ENCODE results near the gene C5AR2.
A peak's percentile ranks its signal among the peaks of the same experiment; 100 is the strongest.

The C5AR2 gene

DNA sequence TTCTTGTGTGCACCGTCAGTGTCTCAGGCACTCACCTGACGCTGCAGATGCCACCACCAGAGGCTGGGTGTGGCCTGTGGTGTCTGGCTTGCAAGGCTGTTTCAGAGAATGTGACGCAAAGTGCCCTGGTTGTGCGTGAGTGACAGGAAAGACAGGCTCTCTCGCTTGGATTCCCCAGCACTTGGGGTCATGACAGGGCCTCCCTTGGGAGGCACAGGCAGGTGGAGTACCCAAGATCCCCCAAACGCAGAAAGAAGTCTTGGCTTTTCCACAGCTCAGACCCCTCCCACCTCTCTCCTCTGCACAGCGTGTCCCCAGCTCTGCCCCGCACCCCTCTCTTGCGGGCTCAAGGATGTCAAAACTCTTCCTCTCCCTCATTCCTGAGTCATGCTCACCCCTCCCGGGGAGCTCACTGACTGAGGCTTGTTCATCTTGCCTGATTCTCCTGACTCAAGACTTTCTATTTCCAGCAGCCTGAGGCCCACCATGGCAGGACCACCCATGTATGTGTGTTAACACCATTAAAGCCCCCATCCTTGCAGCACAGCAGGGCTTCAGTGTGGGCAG, 38.2 kb downstream of the C5AR2 start:
- Histone ChIP-seq H3K9ac (ENCODE audit: low read depth, low read length) (no peak overlapping the region), H3K36me3 (ENCODE audit: insufficient read depth, low read length) (peaks cover 56% of the 10 kb centered on the region), H3K27me3 (ENCODE audit: control insufficient read depth, insufficient read depth, low read length) (no peaks in the 10 kb centered on the region), H3K4me1 (ENCODE audit: control insufficient read depth, insufficient read depth, low read length) (peaks cover 17% of the 10 kb centered on the region), H3K4me3 (ENCODE audit: low read length) (no peak overlapping the region), H3K9me3 (replicated peaks; ENCODE audit: low read length) (no peaks in the 10 kb centered on the region), H3K4me2 (ENCODE audit: low read length) (peak overlapping the region; percentile 43)

DNA sequence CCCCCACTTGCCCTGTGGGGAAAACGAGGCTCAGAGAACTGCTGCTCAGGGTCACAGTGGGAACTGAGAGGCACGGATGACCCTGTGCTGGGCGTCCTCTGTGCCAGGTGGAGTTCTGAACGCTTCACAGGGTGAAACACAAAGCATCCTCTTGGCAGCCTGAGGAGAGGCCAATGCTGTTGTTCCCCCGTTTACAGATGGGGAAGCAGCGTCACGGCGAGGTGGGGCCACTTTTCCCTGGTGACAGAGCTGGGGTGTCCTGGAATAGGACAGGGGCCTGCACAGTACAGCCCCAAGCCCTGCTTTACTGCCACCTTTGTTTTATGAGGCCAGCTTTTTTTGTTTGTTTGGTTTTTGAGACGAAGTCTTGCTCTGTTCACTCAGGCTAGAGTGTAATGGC, 39.3 kb downstream of the C5AR2 start:
- H3K36me3 ChIP-seq (ENCODE audit: insufficient read depth, low read length) = peaks cover 62% of the 10 kb centered on the region
- H3K9me3 ChIP-seq (replicated peaks; ENCODE audit: low read length) = no peaks in the 10 kb centered on the region
- no peak overlapping the region for H3K9ac ChIP-seq (ENCODE audit: low read depth, low read length)
- H3K4me2 ChIP-seq (ENCODE audit: low read length) = no peak overlapping the region
- H3K4me1 ChIP-seq (ENCODE audit: control insufficient read depth, insufficient read depth, low read length) = peaks cover 17% of the 10 kb centered on the region
- H3K4me3 ChIP-seq (ENCODE audit: low read length) = no peak overlapping the region
- no peaks in the 10 kb centered on the region for H3K27me3 ChIP-seq (ENCODE audit: control insufficient read depth, insufficient read depth, low read length)

DNA sequence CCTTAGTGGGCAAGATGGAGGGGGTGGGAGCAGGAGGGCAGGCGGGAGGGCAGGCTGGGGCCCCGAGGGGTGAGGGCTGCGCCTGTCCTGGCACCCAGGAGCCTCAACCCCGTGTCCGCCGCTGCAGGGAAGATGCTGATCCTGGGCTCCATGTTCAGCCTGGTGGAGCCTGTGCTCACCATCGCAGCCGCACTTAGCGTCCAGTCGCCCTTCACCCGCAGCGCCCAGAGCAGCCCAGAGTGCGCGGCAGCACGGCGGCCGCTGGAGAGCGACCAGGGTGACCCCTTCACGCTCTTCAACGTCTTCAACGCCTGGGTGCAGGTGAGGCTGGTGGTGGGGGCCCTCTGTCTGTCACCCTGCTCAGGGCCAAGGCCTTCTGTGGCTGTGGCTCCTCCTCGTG, 40.6 kb downstream of the C5AR2 start:
- H3K9ac ChIP-seq (ENCODE audit: low read depth, low read length) = no peak overlapping the region
- H3K9me3 ChIP-seq (replicated peaks; ENCODE audit: low read length) = no peaks in the 10 kb centered on the region
- H3K4me3 ChIP-seq (ENCODE audit: low read length) = no peak overlapping the region
- H3K27me3 ChIP-seq (ENCODE audit: control insufficient read depth, insufficient read depth, low read length) = no peaks in the 10 kb centered on the region
- H3K4me2 ChIP-seq (ENCODE audit: low read length) = no peak overlapping the region
- H3K4me1 ChIP-seq (ENCODE audit: control insufficient read depth, insufficient read depth, low read length) = peaks cover 17% of the 10 kb centered on the region
- H3K36me3 ChIP-seq (ENCODE audit: insufficient read depth, low read length) = peaks cover 75% of the 10 kb centered on the region

DNA sequence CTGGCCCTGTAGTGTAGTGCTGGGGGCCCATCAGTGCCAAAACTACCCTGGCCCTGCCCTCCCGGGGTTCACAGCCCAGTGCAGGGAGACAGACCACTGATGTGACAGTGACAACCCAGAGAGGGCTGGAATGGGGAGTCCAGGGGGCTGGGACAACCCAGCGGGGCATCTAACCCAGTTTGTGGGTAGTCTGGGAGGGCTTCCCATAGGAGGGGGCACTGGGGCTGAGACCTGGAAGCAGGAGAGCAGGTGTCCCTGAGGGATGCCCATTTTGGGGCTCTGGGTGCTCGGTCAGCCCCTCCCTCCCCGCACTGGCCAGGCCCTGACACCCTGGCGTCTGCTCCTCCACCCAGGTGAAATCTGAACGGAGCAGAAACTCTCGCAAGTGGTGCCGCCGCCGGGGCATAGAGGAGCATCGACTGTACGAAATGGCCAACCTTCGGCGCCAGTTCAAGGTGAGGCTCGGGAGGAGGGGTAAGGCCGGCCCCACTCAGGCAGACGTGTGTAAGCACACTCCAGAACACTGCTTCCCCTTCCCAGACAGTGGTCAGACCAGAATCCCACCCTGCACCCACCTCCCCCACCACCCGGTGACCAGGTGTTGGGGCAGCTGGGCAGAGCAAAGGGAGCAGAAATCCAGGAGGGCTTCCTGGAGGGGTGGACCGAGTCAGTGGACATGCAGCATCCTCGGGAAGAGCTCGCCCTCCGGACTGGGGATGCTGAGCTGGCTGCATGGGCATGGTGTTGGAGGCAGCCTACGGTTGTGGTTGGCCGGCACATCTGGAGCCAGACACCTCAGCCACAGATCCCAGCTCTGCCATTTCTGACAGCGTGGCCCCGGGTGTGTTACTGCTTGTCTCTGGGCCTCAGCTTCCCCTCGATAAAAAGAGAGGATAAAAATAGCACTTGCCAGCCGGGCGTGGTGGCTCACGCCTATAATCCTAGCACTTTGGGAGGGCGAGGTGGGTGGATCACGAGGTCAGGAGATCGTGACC, 41.6 kb downstream of the C5AR2 start:
- Histone ChIP-seq H3K9ac (ENCODE audit: low read depth, low read length) (no peak overlapping the region), H3K9me3 (replicated peaks; ENCODE audit: low read length) (no peaks in the 10 kb centered on the region), H3K27me3 (ENCODE audit: control insufficient read depth, insufficient read depth, low read length) (no peaks in the 10 kb centered on the region), H3K4me2 (ENCODE audit: low read length) (no peak overlapping the region), H3K4me1 (ENCODE audit: control insufficient read depth, insufficient read depth, low read length) (peaks cover 17% of the 10 kb centered on the region), H3K36me3 (ENCODE audit: insufficient read depth, low read length) (peaks cover 84% of the 10 kb centered on the region), H3K4me3 (ENCODE audit: low read length) (no peak overlapping the region)

DNA sequence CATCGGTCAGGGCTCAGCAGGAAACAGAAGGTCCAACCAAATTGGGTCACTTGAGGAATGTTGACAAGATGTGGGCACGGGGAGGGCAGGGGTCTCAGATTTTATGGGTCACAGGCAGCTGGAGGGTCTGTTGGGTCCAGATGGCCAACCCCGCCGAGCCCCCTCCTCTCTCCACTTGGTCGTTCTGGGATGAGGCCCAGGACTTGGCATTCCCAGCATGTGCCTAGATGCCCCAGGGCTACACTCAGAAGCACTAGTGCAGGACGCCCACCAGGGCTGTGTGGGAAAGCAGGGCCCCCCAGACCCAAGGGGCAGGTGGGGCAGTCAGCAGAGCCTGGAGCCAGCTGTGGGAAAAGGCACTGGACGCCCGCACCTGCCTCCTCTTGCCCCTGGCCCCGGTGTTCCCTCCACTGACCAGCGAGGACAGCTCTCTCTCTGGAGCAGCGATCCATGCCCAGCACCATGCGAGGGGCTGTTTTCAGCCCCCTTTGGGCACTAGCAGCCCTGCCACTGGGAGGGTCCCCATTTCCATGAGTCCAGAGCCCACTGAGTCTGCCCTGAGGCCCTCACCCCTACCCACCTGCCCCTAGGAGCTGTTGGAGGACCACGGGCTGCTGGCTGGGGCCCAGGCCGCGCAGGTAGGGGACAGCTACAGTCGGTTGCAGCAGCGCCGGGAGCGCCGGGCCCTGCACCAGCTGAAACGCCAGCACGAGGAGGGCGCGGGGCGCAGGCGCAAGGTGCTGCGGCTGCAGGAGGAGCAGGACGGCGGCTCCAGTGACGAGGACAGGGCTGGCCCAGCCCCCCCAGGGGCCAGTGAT, 43.1 kb downstream of the C5AR2 start:
- H3K9ac ChIP-seq (ENCODE audit: low read depth, low read length) = no peak overlapping the region
- H3K36me3 ChIP-seq (ENCODE audit: insufficient read depth, low read length) = peaks cover 79% of the 10 kb centered on the region
- H3K27me3 ChIP-seq (ENCODE audit: control insufficient read depth, insufficient read depth, low read length) = no peaks in the 10 kb centered on the region
- no peak overlapping the region for H3K4me2 ChIP-seq (ENCODE audit: low read length)
- peaks cover 17% of the 10 kb centered on the region for H3K4me1 ChIP-seq (ENCODE audit: control insufficient read depth, insufficient read depth, low read length)
- H3K4me3 ChIP-seq (ENCODE audit: low read length) = no peak overlapping the region
- H3K9me3 ChIP-seq (replicated peaks; ENCODE audit: low read length) = no peaks in the 10 kb centered on the region

DNA sequence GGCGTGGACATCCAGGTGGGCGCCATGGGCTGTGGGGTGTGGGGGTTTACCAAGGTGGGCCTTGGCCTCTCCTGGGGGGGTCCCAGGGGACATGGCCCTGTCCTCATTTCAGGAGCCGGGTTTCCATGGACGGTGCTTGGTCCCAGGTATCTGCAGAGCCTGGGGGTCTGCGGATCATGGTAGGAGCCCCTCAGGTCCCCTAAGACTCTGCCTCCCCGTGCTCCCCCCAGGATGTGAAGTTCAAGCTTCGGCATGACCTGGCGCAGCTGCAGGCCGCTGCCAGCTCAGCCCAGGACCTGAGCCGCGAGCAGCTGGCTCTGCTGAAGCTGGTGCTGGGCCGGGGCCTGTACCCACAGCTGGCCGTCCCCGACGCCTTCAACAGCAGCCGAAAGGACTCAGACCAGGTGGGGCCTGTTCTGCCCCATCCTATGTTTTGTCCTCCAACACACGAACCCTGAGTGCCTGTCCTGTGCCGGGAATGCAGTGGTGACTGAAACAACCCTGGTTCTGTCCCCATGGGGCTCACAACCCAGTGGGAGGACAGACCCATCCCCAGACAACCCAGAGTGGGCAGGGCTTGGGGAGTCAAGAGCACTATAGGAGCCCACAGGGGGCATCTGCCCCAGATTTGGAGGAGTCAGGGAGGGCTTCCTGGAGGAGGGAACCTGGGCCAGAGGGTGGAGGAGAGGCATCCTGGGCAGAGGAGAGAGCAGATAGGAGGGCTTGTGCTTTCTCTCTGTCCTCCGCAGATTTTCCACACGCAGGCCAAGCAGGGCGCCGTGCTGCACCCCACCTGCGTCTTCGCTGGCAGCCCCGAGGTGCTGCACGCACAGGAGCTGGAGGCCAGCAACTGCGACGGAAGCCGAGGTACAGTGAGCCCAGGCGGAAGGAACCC, 44.0 kb downstream of the C5AR2 start:
- Histone ChIP-seq H3K4me1 (ENCODE audit: control insufficient read depth, insufficient read depth, low read length) (peaks cover 8% of the 10 kb centered on the region), H3K9ac (ENCODE audit: low read depth, low read length) (no peak overlapping the region), H3K4me3 (ENCODE audit: low read length) (no peak overlapping the region), H3K4me2 (ENCODE audit: low read length) (no peak overlapping the region), H3K36me3 (ENCODE audit: insufficient read depth, low read length) (peaks cover 84% of the 10 kb centered on the region), H3K27me3 (ENCODE audit: control insufficient read depth, insufficient read depth, low read length) (no peaks in the 10 kb centered on the region), H3K9me3 (replicated peaks; ENCODE audit: low read length) (no peaks in the 10 kb centered on the region)

DNA sequence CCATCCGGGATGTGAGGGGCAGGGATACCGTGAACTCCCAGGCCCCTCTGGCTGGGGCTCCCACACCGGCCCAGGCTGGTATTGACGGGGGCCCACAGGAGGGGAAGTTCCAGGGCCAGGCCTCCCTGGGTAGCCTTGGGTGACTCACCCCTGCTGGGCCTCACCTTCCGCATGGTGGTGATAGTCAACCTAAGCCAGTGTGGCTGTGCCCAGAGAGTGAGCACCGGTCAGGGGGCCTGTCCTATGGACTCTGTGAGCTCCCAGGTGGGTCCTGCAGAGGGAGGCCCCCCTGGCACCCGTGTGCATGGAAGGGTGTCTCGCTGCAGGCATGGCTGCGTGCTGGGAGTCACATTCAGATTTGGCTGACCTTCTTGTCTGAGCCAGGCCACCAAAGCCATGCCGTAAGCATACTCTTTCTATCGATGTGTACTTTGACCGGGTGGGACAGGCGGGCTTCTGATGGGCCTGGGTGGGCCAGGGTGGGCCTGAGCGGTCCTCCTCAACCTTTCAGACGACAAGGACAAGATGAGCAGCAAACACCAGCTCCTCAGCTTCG, 44.7 kb downstream of the C5AR2 start:
- peaks cover 6% of the 10 kb centered on the region for H3K4me1 ChIP-seq (ENCODE audit: control insufficient read depth, insufficient read depth, low read length)
- H3K4me3 ChIP-seq (ENCODE audit: low read length) = no peak overlapping the region
- H3K36me3 ChIP-seq (ENCODE audit: insufficient read depth, low read length) = peaks cover 83% of the 10 kb centered on the region
- no peaks in the 10 kb centered on the region for H3K9me3 ChIP-seq (replicated peaks; ENCODE audit: low read length)
- no peak overlapping the region for H3K9ac ChIP-seq (ENCODE audit: low read depth, low read length)
- H3K27me3 ChIP-seq (ENCODE audit: control insufficient read depth, insufficient read depth, low read length) = no peaks in the 10 kb centered on the region
- H3K4me2 ChIP-seq (ENCODE audit: low read length) = no peak overlapping the region

DNA sequence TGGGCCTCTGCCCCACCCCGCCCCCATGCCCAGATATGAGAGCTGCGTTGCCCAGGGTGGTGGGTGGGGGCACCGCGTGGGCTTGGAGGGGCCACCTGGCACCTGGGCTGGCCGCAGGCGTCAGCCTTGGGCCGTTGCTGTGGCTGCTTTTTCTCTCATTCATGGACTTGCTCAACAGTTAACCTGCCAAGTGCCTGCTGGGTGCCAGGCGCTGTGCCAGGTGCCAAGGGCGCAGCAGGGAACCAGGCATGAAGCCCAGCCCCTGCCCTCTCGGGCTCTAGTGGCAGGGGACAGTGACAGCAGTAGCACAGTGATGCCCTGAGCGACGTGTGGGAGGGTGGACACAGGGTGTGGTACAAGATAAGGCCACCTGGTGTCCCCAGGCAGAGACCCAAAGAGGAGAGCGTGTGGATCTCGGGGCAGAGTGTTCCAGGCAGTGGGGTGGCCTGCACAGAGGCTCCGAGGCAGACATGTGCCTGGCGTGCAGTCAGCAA, 45.3 kb downstream of the C5AR2 start:
- no peak overlapping the region for H3K4me2 ChIP-seq (ENCODE audit: low read length)
- H3K27me3 ChIP-seq (ENCODE audit: control insufficient read depth, insufficient read depth, low read length) = no peaks in the 10 kb centered on the region
- no peak overlapping the region for H3K9ac ChIP-seq (ENCODE audit: low read depth, low read length)
- H3K9me3 ChIP-seq (replicated peaks; ENCODE audit: low read length) = no peaks in the 10 kb centered on the region
- H3K4me1 ChIP-seq (ENCODE audit: control insufficient read depth, insufficient read depth, low read length) = peaks cover 6% of the 10 kb centered on the region
- peaks cover 83% of the 10 kb centered on the region for H3K36me3 ChIP-seq (ENCODE audit: insufficient read depth, low read length)
- no peak overlapping the region for H3K4me3 ChIP-seq (ENCODE audit: low read length)

DNA sequence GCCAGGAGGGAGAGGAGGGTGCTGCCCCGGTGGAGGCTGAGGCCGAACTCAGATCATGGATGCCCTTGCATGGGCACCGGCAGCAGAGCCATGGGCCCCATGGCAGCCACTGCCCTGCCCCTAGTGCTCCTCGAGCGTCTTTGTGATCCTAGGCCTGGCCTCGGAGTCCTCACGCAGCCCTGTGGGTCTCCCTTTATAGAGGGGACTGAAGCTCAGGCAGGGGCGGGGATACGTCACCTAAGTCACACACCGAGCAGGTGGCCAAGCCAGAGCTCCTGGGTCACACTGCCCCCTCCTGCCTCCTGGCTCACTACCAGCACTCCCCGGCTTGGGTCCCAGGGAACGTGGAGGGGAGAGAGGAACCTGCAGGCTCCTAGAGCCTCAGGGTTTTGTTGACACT, 45.8 kb downstream of the C5AR2 start:
- Histone ChIP-seq H3K4me2 (ENCODE audit: low read length) (no peak overlapping the region), H3K4me1 (ENCODE audit: control insufficient read depth, insufficient read depth, low read length) (peaks cover 6% of the 10 kb centered on the region), H3K9ac (ENCODE audit: low read depth, low read length) (no peak overlapping the region), H3K9me3 (replicated peaks; ENCODE audit: low read length) (no peaks in the 10 kb centered on the region), H3K27me3 (ENCODE audit: control insufficient read depth, insufficient read depth, low read length) (no peaks in the 10 kb centered on the region), H3K36me3 (ENCODE audit: insufficient read depth, low read length) (peaks cover 84% of the 10 kb centered on the region), H3K4me3 (ENCODE audit: low read length) (no peak overlapping the region)

DNA sequence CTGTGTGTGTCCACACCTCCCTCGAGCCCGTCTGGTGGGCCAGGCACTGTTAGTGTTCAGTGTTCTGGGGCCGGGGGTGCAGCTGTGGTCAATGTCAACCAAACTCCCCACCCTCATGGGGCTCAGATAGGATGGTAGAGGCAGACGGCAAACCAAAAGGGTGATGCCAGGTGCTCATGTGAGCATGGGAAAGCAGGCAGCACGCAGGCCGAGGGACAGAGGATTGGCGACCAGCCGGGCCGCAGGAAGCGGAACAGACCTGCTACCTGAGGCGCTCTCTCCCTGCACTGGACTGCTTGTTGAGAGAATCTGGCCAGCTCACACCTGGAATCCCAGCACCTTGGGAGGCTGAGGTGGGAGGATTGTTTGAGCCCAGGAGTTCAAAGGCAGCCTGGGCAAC, 46.3 kb downstream of the C5AR2 start:
- Histone ChIP-seq H3K4me3 (ENCODE audit: low read length) (no peak overlapping the region), H3K4me1 (ENCODE audit: control insufficient read depth, insufficient read depth, low read length) (peaks cover 6% of the 10 kb centered on the region), H3K9ac (ENCODE audit: low read depth, low read length) (no peak overlapping the region), H3K9me3 (replicated peaks; ENCODE audit: low read length) (no peaks in the 10 kb centered on the region), H3K27me3 (ENCODE audit: control insufficient read depth, insufficient read depth, low read length) (no peaks in the 10 kb centered on the region), H3K4me2 (ENCODE audit: low read length) (no peak overlapping the region), H3K36me3 (ENCODE audit: insufficient read depth, low read length) (peaks cover 80% of the 10 kb centered on the region)
